PC-3 (cell line): ENCODE data around the gene POTEF. TPM values are rescaled to one million over a fixed set of nuclear protein-coding genes. Genes with fewer than 3 reads are reported as not detected.
"Not testable (repeated sequence)": the region's sequence is repeated elsewhere in the genome, so short reads cannot be mapped to it uniquely, and the experiment has no call there.

ENCODE experiments used
- ATAC-seq: fragments of 200-7000 bp; cut with Tn5 transposase; 2 replicates; pipeline ENCODE4 v1.9.1; 2020; ENCODE audit warnings: mild to moderate bottlenecking, moderate library complexity
- BruUV-seq: library from RNA; stranded (reverse); fragments of 400-500 nt; replicated peaks from 2 replicates; lab custom pipeline; 2021; lab: Mats Ljungman, UMichigan
- CTCF ChIA-PET: fragments of 300-600 bp; sonication (Branson Sonifier 250); formaldehyde crosslinking; loops from one replicate; lab custom pipeline; 2022; ENCODE audit warnings: antibody characterized with exemption; lab: Charles Lee
- POLR2A ChIA-PET: fragments of 300-600 bp; sonication (Branson Sonifier 250); formaldehyde crosslinking; loops from one replicate; lab custom pipeline; 2022; ENCODE audit warnings: antibody characterized with exemption; ENCODE audit not compliant: unreplicated experiment; lab: Charles Lee
- DNase-seq: peaks from one replicate; pipeline ENCODE4 v3.0.0-alpha.2; 2015
- H2AFZ ChIP-seq: fragments of 300-600 bp; sonication (generic); 2 replicates; pipeline ENCODE4 v1.6.0; 2016; ENCODE audit warnings: antibody characterized with exemption, low read length
- H3F3A ChIP-seq: fragments of 300-600 bp; sonication (generic); one replicate; pipeline ENCODE4 v1.6.0; 2017; ENCODE audit warnings: antibody characterized with exemption, low read length, control low read depth, mild to moderate bottlenecking; ENCODE audit not compliant: unreplicated experiment
- H3K27ac ChIP-seq: fragments of 300-600 bp; sonication (generic); 2 replicates; pipeline ENCODE4 v1.5.1; 2016; ENCODE audit warnings: mild to moderate bottlenecking, low read length
- H3K27me3 ChIP-seq: fragments of 300-600 bp; sonication (generic); 2 replicates; pipeline ENCODE4 v1.6.1; 2016; ENCODE audit warnings: low read length, mixed read lengths
- H3K36me3 ChIP-seq: fragments of 300-600 bp; sonication (generic); 2 replicates; pipeline ENCODE4 v1.6.1; 2016; ENCODE audit warnings: low read depth, mixed run types, low read length, mixed read lengths
- H3K4me1 ChIP-seq: fragments of 300-600 bp; sonication (generic); 2 replicates; pipeline ENCODE4 v1.5.1; 2016; ENCODE audit warnings: low read length; ENCODE audit not compliant: insufficient read depth
- H3K4me2 ChIP-seq: fragments of 300-600 bp; sonication (generic); 2 replicates; pipeline ENCODE4 v1.6.0; 2016; ENCODE audit warnings: low read length
- H3K4me3 ChIP-seq: fragments of 300-600 bp; sonication (generic); 2 replicates; pipeline ENCODE4 v1.5.1; 2016; ENCODE audit warnings: mild to moderate bottlenecking, low read length, mixed read lengths
- H3K79me2 ChIP-seq: fragments of 300-600 bp; sonication (generic); 2 replicates; pipeline ENCODE4 v1.6.1; 2017; ENCODE audit warnings: low read length, mixed read lengths
- H3K9ac ChIP-seq: fragments of 300-600 bp; sonication (generic); 2 replicates; pipeline ENCODE4 v1.6.0; 2016; ENCODE audit warnings: mild to moderate bottlenecking, low read length
- H3K9me2 ChIP-seq: fragments of 300-600 bp; sonication (generic); replicated peaks from 2 replicates; pipeline ENCODE4 v1.6.1; 2016; ENCODE audit warnings: mixed run types, low read length, mixed read lengths
- H3K9me3 ChIP-seq: fragments of 300-600 bp; sonication (generic); 2 replicates; pipeline ENCODE4 v1.6.1; 2016; ENCODE audit warnings: low read length, mixed read lengths
- H4K20me1 ChIP-seq: fragments of 300-600 bp; sonication (generic); 2 replicates; pipeline ENCODE4 v1.6.1; 2016; ENCODE audit warnings: low read length, mixed read lengths
- EZH2 ChIP-seq: fragments of 300-600 bp; sonication (generic); IDR thresholded peaks from one replicate; pipeline ENCODE4 v1.6.1; 2017; ENCODE audit warnings: antibody characterized with exemption, mild to moderate bottlenecking, low read length; ENCODE audit not compliant: unreplicated experiment
- EZH2phosphoT487 ChIP-seq: fragments of 300-600 bp; sonication (generic); IDR thresholded peaks from 2 replicates; pipeline ENCODE4 v1.6.1; 2018; ENCODE audit warnings: mild to moderate bottlenecking, antibody characterized with exemption, low read length, borderline replicate concordance
- intact Hi-C: fragments of 100-400 bp; cut with micrococcal nuclease; formaldehyde crosslinking; loops from 2 replicates; pipeline ENCODE4 v1.9.0; 2023
- total RNA-seq: library from RNA; depleted of rRNA; stranded (reverse); fragments of >200 nt; gene quantifications from 2 replicates; pipeline ENCODE4 v1.2.3, GENCODE V29; 2014
- TF ChIP-seq, protein P1 (sequence below): fragments of 300-600 bp; sonication (generic); conservative IDR thresholded peaks from 2 replicates; pipeline ENCODE4 v1.5.1; 2017; ENCODE audit warnings: antibody characterized with exemption, low read depth, mild to moderate bottlenecking, low read length

Gene POTEF
- total RNA-seq, 1 experiment from 2014 or later, result not detected

GRCh38 chr2:130137118-130137517 is 8.1 kb upstream of the POTEF start:
- H3K4me3 ChIP-seq, H4K20me1 ChIP-seq, H3K36me3 ChIP-seq, intact Hi-C loops, H3F3A ChIP-seq, H3K27ac ChIP-seq, H3K9me3 ChIP-seq, H2AFZ ChIP-seq, H3K9ac ChIP-seq, H3K4me1 ChIP-seq, POLR2A ChIA-PET, H3K9me2 ChIP-seq, H3K79me2 ChIP-seq, BruUV-seq, ATAC-seq, CTCF ChIA-PET, H3K4me2 ChIP-seq, H3K27me3 ChIP-seq, DNase-seq: not testable (repeated sequence)

GRCh38 chr2:130136546-130136945 is 7.5 kb upstream of the POTEF start:
- H3K4me1 ChIP-seq, BruUV-seq, H2AFZ ChIP-seq, ATAC-seq, H3K27ac ChIP-seq, H3F3A ChIP-seq, CTCF ChIA-PET, H3K9ac ChIP-seq, H3K27me3 ChIP-seq, H3K9me3 ChIP-seq, H3K79me2 ChIP-seq, H3K4me3 ChIP-seq, POLR2A ChIA-PET, H3K9me2 ChIP-seq, intact Hi-C loops, DNase-seq, H3K4me2 ChIP-seq, H3K36me3 ChIP-seq, H4K20me1 ChIP-seq: not testable (repeated sequence)

DNA sequence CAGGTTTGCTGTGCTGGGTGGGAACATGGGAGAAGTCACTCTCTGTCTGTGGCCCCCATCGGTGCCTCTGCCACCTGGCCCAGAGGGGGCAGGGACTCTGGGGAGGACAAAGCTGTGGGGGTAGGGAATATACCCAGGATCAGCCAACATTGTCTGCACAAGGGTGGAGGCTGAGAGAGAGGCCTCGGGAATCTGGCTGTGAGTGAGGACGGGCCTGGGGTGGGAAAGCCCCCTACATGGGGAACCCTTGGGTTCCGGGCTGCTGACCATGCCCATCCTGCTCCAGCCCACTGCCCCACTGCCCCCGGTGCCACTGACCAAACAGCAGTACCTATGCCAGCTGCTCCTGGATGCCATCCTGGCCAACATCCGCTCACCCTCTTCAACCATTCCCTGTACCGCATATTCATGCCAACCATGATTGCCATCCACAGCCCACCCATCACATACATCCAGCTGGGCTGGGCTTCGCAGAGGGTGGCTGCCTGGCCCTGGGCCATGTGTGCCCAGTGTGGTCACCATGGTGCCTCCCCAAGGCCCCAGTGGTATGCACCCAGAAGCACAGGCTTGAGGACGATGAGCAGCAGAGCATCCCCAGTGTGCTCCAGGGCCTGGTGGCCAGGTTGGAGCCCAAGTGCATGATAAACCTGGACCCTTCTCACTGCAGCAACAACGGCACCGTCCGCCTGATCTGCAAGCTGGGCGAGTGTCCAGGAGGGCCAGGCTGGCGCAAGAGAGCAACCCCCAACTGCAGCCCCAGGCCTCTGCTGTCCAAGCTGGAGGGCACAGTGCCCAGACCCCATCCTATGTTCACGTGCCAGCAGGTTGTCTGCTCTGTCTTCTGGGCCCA is 6.9 kb upstream of the POTEF start:
- ChIA-PET POLR2A (no interaction called here), CTCF (no interaction called here)
- Histone ChIP-seq H3K27ac (no peak overlapping the region), H3K79me2 (no peaks in the 10 kb centered on the region), H3K9me2 (no peaks in the 10 kb centered on the region), H3K9ac (no peak overlapping the region), H3K27me3 (no peaks in the 10 kb centered on the region), H3K4me2 (no peak overlapping the region), H3K36me3 (no peaks in the 10 kb centered on the region), H2AFZ (no peak overlapping the region), H3K4me3 (no peak overlapping the region), H4K20me1 (no peaks in the 10 kb centered on the region), H3F3A (no peaks in the 10 kb centered on the region), H3K9me3 (no peaks in the 10 kb centered on the region), H3K4me1 (no peaks in the 10 kb centered on the region)
- BruUV-seq, result no TSS peak
- no peak for TF ChIP-seq EZH2phosphoT487
- TF ChIP-seq, protein P1, sequence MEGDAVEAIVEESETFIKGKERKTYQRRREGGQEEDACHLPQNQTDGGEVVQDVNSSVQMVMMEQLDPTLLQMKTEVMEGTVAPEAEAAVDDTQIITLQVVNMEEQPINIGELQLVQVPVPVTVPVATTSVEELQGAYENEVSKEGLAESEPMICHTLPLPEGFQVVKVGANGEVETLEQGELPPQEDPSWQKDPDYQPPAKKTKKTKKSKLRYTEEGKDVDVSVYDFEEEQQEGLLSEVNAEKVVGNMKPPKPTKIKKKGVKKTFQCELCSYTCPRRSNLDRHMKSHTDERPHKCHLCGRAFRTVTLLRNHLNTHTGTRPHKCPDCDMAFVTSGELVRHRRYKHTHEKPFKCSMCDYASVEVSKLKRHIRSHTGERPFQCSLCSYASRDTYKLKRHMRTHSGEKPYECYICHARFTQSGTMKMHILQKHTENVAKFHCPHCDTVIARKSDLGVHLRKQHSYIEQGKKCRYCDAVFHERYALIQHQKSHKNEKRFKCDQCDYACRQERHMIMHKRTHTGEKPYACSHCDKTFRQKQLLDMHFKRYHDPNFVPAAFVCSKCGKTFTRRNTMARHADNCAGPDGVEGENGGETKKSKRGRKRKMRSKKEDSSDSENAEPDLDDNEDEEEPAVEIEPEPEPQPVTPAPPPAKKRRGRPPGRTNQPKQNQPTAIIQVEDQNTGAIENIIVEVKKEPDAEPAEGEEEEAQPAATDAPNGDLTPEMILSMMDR, result no peak
- TF ChIP-seq EZH2, result no peak
- intact Hi-C loops, result no loop called here
- no peak for ATAC-seq
- no peak for DNase-seq

DNA sequence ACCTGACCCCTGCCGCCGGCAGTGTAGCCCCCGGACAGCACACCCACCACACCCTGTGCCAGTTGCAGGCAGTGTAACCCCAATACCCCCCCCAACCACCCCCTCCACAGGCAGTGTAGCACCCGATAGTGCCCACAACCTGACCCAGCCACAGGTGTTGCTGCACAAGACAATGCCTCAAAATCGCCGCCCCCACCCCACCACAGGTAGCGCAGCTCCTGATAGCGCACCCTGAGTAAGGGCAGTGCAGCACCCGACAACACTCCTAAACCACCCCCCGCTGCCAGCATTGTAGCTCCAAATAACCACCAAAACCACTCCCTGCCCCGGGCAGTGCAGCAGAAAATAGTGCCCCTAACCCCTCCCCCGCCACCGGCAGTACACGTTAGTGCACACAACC is 558 bp downstream of the POTEF start:
- CTCF ChIA-PET, BruUV-seq: not testable (repeated sequence)

DNA sequence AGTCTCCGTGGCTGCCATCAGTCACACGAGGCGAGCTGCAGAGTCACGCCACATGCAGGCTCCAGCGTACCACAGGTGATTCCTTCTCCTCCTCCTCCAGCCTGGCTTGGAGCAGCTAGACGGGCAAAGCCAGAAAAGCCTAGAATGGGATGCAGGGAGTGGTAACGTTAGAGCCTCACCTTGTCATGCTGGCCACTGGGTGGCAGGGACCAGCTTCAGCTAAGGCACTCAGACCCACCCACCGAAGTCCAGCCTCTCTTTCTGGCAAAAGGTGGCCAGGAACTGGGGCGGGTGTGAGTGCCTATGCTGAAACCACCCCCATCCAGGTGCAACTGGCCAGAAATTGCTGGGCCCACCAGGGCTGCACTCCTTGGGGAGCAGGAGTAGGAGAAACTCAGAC is 1.3 kb downstream of the POTEF start:
- H3K9me3 ChIP-seq, H3K9me2 ChIP-seq, H3K79me2 ChIP-seq, H3K36me3 ChIP-seq, H3K4me3 ChIP-seq, H3K4me1 ChIP-seq, intact Hi-C loops, POLR2A ChIA-PET, H4K20me1 ChIP-seq, H3K4me2 ChIP-seq, DNase-seq, BruUV-seq, H3K9ac ChIP-seq, H3F3A ChIP-seq, H3K27ac ChIP-seq, CTCF ChIA-PET, H2AFZ ChIP-seq, ATAC-seq, H3K27me3 ChIP-seq: not testable (repeated sequence)

More for the DNA sequence above, 558 bp downstream of the POTEF start:
- ATAC-seq, DNase-seq, H3K27ac ChIP-seq, POLR2A ChIA-PET, H2AFZ ChIP-seq, H3K4me3 ChIP-seq, intact Hi-C loops, H4K20me1 ChIP-seq, H3K9me3 ChIP-seq, H3K4me2 ChIP-seq, H3K4me1 ChIP-seq, H3K9ac ChIP-seq, H3K9me2 ChIP-seq, H3K36me3 ChIP-seq, H3K79me2 ChIP-seq, H3F3A ChIP-seq, H3K27me3 ChIP-seq: not testable (repeated sequence)
